ENCODE data around the gene DBF4. TPM values are rescaled to one million over a fixed set of nuclear protein-coding genes. Genes with fewer than 3 reads are reported as not detected.
"Not testable (repeated sequence)": the region's sequence is repeated elsewhere in the genome, so short reads cannot be mapped to it uniquely, and the experiment has no call there.

Gene DBF4
- total RNA-seq, 2 experiments from 2014 or later, result 58.1 to 61.9 TPM

DNA sequence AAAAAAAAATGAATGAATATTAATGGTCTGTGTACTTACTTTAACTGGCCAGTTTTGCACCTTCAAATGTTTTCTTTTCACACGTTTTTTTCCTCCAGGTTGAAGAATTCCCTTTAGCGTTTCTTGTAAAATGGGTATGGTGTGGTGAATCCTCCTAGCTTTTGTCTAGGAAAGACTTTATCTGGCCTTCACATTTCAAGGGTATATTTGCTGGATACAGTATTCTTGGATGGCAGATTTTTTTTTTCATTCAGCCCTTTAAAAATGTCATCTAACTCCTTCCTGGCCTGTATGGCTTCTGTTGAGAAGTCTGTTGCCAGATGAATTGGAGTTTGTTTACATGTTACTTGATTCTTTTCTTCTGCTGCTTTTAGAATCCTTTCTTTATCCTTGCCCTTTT lies 10.2 kb upstream of the DBF4 start:
- peaks cover 76% of the 10 kb centered on the region for H3K36me3 Mint-ChIP-seq (ENCODE audit: low read depth)
- Histone ChIP-seq H3K4me3 (ENCODE audit: low read length) (no peak overlapping the region), H3K9me3 (ENCODE audit: control insufficient read depth in 1 of 2, insufficient read depth in 1 of 2, low read length in 2 of 2) (peaks cover 19 to 23% of the 10 kb centered on the region in 2 experiments), H3K27ac (ENCODE audit: low read depth in 1 of 2, low read length in 2 of 2) (no peak overlapping the region), H3K4me1 (ENCODE audit: insufficient read depth, low read length) (peaks cover 2% of the 10 kb centered on the region), H3K36me3 (ENCODE audit: insufficient read depth, low read length) (peaks cover 26% of the 10 kb centered on the region), H3K27me3 (ENCODE audit: control insufficient read depth in 1 of 2, insufficient read depth in 2 of 2, low read length in 2 of 2) (no peaks in the 10 kb centered on the region)
- H3K9me3 Mint-ChIP-seq, result peaks cover 7% of the 10 kb centered on the region
- ChIA-PET CTCF (no interaction called here), POLR2A (no interaction called here)
- DNase-seq (no peak), ATAC-seq (ENCODE audit: poor library complexity) (no peak)
- no peak overlapping the region for H3K27ac Mint-ChIP-seq
- TF ChIP-seq, protein P1, sequence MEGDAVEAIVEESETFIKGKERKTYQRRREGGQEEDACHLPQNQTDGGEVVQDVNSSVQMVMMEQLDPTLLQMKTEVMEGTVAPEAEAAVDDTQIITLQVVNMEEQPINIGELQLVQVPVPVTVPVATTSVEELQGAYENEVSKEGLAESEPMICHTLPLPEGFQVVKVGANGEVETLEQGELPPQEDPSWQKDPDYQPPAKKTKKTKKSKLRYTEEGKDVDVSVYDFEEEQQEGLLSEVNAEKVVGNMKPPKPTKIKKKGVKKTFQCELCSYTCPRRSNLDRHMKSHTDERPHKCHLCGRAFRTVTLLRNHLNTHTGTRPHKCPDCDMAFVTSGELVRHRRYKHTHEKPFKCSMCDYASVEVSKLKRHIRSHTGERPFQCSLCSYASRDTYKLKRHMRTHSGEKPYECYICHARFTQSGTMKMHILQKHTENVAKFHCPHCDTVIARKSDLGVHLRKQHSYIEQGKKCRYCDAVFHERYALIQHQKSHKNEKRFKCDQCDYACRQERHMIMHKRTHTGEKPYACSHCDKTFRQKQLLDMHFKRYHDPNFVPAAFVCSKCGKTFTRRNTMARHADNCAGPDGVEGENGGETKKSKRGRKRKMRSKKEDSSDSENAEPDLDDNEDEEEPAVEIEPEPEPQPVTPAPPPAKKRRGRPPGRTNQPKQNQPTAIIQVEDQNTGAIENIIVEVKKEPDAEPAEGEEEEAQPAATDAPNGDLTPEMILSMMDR (IDR thresholded peaks at IDR 0.05), result no peak
- no peak overlapping the region for H3K4me3 Mint-ChIP-seq
- H3K4me1 Mint-ChIP-seq (ENCODE audit: low read depth), result peaks cover 10% of the 10 kb centered on the region
- no peaks in the 10 kb centered on the region for H3K27me3 Mint-ChIP-seq
- intact Hi-C loops (cut with DNase I, micrococcal nuclease), result no loop called here

GRCh38 chr7:87866533-87866932 lies 9.8 kb upstream of the DBF4 start:
- H3K4me3 Mint-ChIP-seq; H3K27ac Mint-ChIP-seq; H3K4me1 ChIP-seq (ENCODE audit: insufficient read depth, low read length); CTCF ChIA-PET; H3K27me3 Mint-ChIP-seq; H3K9me3 Mint-ChIP-seq; H3K27ac ChIP-seq (ENCODE audit: low read depth in 1 of 2, low read length in 2 of 2); H3K4me3 ChIP-seq (ENCODE audit: low read length); intact Hi-C loops (cut with DNase I, micrococcal nuclease); DNase-seq; H3K4me1 Mint-ChIP-seq (ENCODE audit: low read depth); ATAC-seq (ENCODE audit: poor library complexity); POLR2A ChIA-PET; H3K27me3 ChIP-seq (ENCODE audit: control insufficient read depth in 1 of 2, insufficient read depth in 2 of 2, low read length in 2 of 2): not testable (repeated sequence)
- H3K9me3 ChIP-seq (ENCODE audit: control insufficient read depth in 1 of 2, insufficient read depth in 1 of 2, low read length in 2 of 2), result peaks cover 19 to 25% of the 10 kb centered on the region in 2 experiments
- H3K36me3 Mint-ChIP-seq (ENCODE audit: low read depth), result peaks cover 80% of the 10 kb centered on the region
- H3K36me3 ChIP-seq (ENCODE audit: insufficient read depth, low read length), result peaks cover 27% of the 10 kb centered on the region

DNA sequence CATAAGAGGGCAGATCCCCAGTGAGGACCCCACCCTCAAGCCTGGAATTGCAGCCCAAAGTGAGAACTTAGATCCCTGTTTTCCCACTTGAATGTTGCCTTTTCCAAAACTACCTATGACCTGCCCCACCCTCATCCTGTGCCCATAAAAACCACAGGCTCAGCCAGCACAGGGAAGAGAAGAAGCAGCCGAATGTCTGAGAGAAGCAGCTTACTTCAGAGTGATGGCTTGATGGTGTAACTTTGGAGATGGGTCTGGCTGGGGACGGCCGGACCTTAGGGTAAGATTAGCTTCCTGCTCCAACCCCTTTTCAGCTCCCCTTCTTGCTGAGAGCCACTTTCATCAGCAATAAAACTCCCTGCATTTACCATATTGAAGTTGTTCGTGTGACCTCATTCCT lies 5.8 kb upstream of the DBF4 start:
- no peak overlapping the region for H3K27ac ChIP-seq (ENCODE audit: low read depth in 1 of 2, low read length in 2 of 2)
- intact Hi-C loops (cut with DNase I, micrococcal nuclease), result loop anchor here (5.0 to 10.0 kb wide), 6 partner anchors 347 to 816 kb away; partner anchors contain the start of genes CROT (in 1 of the 2), ELAPOR2 (in 1 of the 2) and TMEM243 (in 1 of the 2)
- H3K9me3 Mint-ChIP-seq, result peaks cover 14% of the 10 kb centered on the region
- H3K4me1 ChIP-seq (ENCODE audit: insufficient read depth, low read length), result peaks cover 7% of the 10 kb centered on the region
- H3K36me3 Mint-ChIP-seq (ENCODE audit: low read depth), result peaks cover 96% of the 10 kb centered on the region
- H3K27me3 Mint-ChIP-seq, result no peaks in the 10 kb centered on the region
- H3K4me3 Mint-ChIP-seq, result no peak overlapping the region
- DNase-seq (no peak), ATAC-seq (ENCODE audit: poor library complexity) (no peak)
- TF ChIP-seq, protein P1 (IDR thresholded peaks at IDR 0.05), result no peak
- peaks cover 26% of the 10 kb centered on the region for H3K36me3 ChIP-seq (ENCODE audit: insufficient read depth, low read length)
- ChIA-PET POLR2A (no interaction called here), CTCF (no interaction called here)
- H3K27me3 ChIP-seq (ENCODE audit: control insufficient read depth in 1 of 2, insufficient read depth in 2 of 2, low read length in 2 of 2), result no peaks in the 10 kb centered on the region
- no peak overlapping the region for H3K27ac Mint-ChIP-seq
- H3K9me3 ChIP-seq (ENCODE audit: control insufficient read depth in 1 of 2, insufficient read depth in 1 of 2, low read length in 2 of 2), result peaks cover 20 to 25% of the 10 kb centered on the region in 2 experiments
- no peak overlapping the region for H3K4me3 ChIP-seq (ENCODE audit: low read length)
- H3K4me1 Mint-ChIP-seq (ENCODE audit: low read depth), result peaks cover 32% of the 10 kb centered on the region

GRCh38 chr7:87872346-87872745 lies 3.9 kb upstream of the DBF4 start:
- peaks cover 32% of the 10 kb centered on the region for H3K4me1 Mint-ChIP-seq (ENCODE audit: low read depth)
- POLR2A ChIA-PET, result no interaction called here
- CTCF ChIA-PET, result no interaction called here
- H3K27me3 Mint-ChIP-seq, result no peaks in the 10 kb centered on the region
- Histone ChIP-seq H3K9me3 (ENCODE audit: control insufficient read depth in 1 of 2, insufficient read depth in 1 of 2, low read length in 2 of 2) (peaks cover 9 to 10% of the 10 kb centered on the region in 2 experiments), H3K36me3 (ENCODE audit: insufficient read depth, low read length) (peaks cover 19% of the 10 kb centered on the region), H3K4me1 (ENCODE audit: insufficient read depth, low read length) (peaks cover 7% of the 10 kb centered on the region), H3K27me3 (ENCODE audit: control insufficient read depth in 1 of 2, insufficient read depth in 2 of 2, low read length in 2 of 2) (no peaks in the 10 kb centered on the region), H3K4me3 (ENCODE audit: low read length) (no peak overlapping the region), H3K27ac (ENCODE audit: low read depth in 1 of 2, low read length in 2 of 2) (no peak overlapping the region)
- ATAC-seq (ENCODE audit: poor library complexity) (no peak), DNase-seq (no peak)
- H3K9me3 Mint-ChIP-seq, result peaks cover 8% of the 10 kb centered on the region
- no peak overlapping the region for H3K27ac Mint-ChIP-seq
- TF ChIP-seq, protein P1 (IDR thresholded peaks at IDR 0.05), result no peak
- no peak overlapping the region for H3K4me3 Mint-ChIP-seq
- intact Hi-C loops (cut with DNase I, micrococcal nuclease), result loop anchor here (5.0 to 10.0 kb wide), 6 partner anchors 345 to 818 kb away; partner anchors contain the start of genes CROT (in 1 of the 2), ELAPOR2 (in 1 of the 2) and TMEM243 (in 1 of the 2)
- H3K36me3 Mint-ChIP-seq (ENCODE audit: low read depth), result peaks cover 89% of the 10 kb centered on the region

DNA sequence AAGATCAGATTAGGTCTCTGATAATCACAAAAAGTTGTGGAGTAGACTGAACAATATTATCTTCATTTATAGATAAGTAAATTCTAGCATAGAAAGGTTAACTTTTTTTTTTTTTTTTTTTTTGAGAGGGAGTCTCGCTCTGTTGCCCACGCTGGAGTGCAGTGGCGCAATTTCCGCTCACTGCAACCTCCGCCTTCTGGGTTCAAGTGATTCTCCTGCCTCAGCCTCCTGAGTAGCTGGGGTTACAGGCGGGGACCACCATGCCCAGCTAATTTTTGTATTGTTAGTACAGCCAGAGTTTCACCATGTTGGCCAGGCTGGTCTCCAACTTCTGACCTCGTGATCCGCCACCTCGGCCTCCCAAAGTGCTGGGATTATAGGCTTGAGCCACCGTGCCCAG lies 3.0 kb upstream of the DBF4 start:
- Mint-ChIP-seq H3K27ac (peak overlapping the region; percentile 98), H3K4me1 (ENCODE audit: low read depth) (peaks cover 42% of the 10 kb centered on the region), H3K4me3 (peak overlapping the region; percentile 84), H3K36me3 (ENCODE audit: low read depth) (peaks cover 79% of the 10 kb centered on the region)
- ATAC-seq (ENCODE audit: poor library complexity); CTCF ChIA-PET; H3K4me1 ChIP-seq (ENCODE audit: insufficient read depth, low read length); H3K27me3 Mint-ChIP-seq; DNase-seq; H3K9me3 Mint-ChIP-seq; H3K9me3 ChIP-seq (ENCODE audit: control insufficient read depth in 1 of 2, insufficient read depth in 1 of 2, low read length in 2 of 2); H3K27ac ChIP-seq (ENCODE audit: low read depth in 1 of 2, low read length in 2 of 2); H3K4me3 ChIP-seq (ENCODE audit: low read length); H3K27me3 ChIP-seq (ENCODE audit: control insufficient read depth in 1 of 2, insufficient read depth in 2 of 2, low read length in 2 of 2); POLR2A ChIA-PET: not testable (repeated sequence)
- peaks cover 10% of the 10 kb centered on the region for H3K36me3 ChIP-seq (ENCODE audit: insufficient read depth, low read length)
- intact Hi-C loops (cut with DNase I, micrococcal nuclease), result loop anchor here (5.0 to 10.0 kb wide), 6 partner anchors 344 to 819 kb away; partner anchors contain the start of genes CROT (in 1 of the 2), ELAPOR2 (in 1 of the 2) and TMEM243 (in 1 of the 2)
